Measurements from ENCODE around the gene PDE6B.
"Not testable (repeated sequence)": the region's sequence is repeated elsewhere in the genome, so short reads cannot be mapped to it uniquely, and the experiment has no call there.

PDE6B gene

DNA sequence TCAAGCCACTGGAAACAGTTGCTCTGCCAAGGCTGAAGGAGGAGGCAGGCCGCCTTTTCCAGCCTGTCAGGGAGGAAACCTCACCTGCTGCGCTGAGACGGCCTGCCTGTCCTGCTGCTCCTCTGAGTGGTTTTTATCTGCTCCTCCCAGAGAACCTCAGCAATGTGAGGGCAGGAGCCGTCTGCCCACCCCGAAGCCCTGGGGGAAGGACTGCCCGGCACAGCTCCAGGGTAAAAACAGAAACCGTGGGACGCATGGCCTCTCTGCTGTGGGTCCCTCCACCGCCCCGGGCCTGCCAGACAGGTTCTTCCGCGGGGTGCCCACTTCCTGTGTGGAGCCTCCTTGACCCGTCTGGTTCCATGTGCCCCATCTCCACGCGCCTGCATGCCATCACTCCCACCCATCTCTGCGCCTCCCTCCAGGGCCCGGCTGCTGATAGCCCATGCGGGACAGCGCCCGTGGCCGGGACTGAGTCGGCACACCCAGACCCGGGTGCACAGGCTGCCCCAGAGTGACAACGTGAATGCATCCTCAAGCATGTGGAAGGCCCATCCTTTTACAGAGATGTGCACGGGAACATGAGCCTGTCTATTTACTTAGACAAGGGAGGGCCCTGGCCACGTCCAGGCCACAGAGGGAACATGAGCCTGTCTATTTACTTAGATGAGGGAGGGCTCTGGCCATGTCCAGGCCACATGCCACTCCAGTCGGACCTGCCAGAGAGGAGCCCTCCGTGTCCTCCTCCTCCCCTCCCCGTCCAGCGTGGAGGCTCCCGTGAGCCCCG is 67.6 kb downstream of the PDE6B start:
- H3K27me3 ChIP-seq = no peaks in the 10 kb centered on the region
- TF ChIP-seq Cebpa-rat (IDR thresholded peaks at IDR 0.05) = no peak
- H3K4me2 ChIP-seq = peak overlapping the region; percentile 3; the same call in 1 of the 2 replicates
- H3K4me3 ChIP-seq = no peak overlapping the region
- H3K9ac ChIP-seq = no peak overlapping the region
- H3K9me3 ChIP-seq = no peaks in the 10 kb centered on the region
- no peaks in the 10 kb centered on the region for H4K20me1 ChIP-seq
- peaks cover 19% of the 10 kb centered on the region; the same call in 1 of the 2 replicates for H3K4me1 ChIP-seq
- H3K27ac ChIP-seq = no peak overlapping the region
- no peaks in the 10 kb centered on the region for H3K36me3 ChIP-seq

GRCh38 chr4:694341-694940 is 69.1 kb downstream of the PDE6B start:
- not testable (repeated sequence) for H3K27me3 ChIP-seq, H3K36me3 ChIP-seq, H3K27ac ChIP-seq, H3K9me3 ChIP-seq, H3K4me2 ChIP-seq, H3K9ac ChIP-seq, H3K4me3 ChIP-seq, H4K20me1 ChIP-seq
- peaks cover 26% of the 10 kb centered on the region for H3K4me1 ChIP-seq

- Histone ChIP-seq H3K27ac (0 out of 2 replicates have a peak overlapping the region, but pooled peaks have one; percentile 39), H4K20me1 (no peaks in the 10 kb centered on the region), H3K9me3 (no peaks in the 10 kb centered on the region), H3K9ac (no peak overlapping the region), H3K4me3 (no peak overlapping the region), H3K4me1 (peaks cover 26% of the 10 kb centered on the region), H3K4me2 (peak overlapping the region; percentile 65), H3K27me3 (no peaks in the 10 kb centered on the region), H3K36me3 (no peaks in the 10 kb centered on the region)
- no peak for TF ChIP-seq Cebpa-rat (IDR thresholded peaks at IDR 0.05)
These were observed 74.6 kb downstream of the PDE6B start for GRCh38 chr4:699816-700580.

- Histone ChIP-seq H3K27ac (no peak overlapping the region), H3K27me3 (no peaks in the 10 kb centered on the region), H3K4me1 (peaks cover 26% of the 10 kb centered on the region), H3K9me3 (no peaks in the 10 kb centered on the region), H3K4me2 (peak overlapping the region; percentile 65), H3K9ac (no peak overlapping the region), H3K36me3 (no peaks in the 10 kb centered on the region), H4K20me1 (no peaks in the 10 kb centered on the region), H3K4me3 (no peak overlapping the region)
- no peak for TF ChIP-seq Cebpa-rat (IDR thresholded peaks at IDR 0.05)
These were observed 75.4 kb downstream of the PDE6B start for GRCh38 chr4:700587-701264.

DNA sequence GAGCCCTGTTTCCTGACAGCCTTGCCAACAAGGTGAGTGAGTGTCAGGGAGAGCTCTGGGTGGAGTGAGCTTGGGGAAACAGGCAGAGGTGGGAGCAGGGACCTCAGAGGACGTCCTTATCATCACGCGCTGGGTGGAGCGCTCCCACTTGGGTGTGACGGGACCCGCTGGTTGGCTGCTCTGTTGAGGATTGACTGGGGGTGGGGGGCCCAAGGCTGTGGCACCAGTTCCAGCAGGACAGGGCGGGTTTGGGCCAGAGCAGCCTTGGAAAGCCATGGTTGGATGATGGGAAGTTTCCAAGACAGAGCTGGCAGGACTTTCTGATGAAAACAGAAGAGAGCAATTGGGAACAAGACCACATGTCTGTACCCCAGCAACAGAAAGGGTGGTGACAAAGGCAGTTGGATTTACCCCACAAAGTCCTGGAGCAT is 77.3 kb downstream of the PDE6B start:
- no peak overlapping the region for H3K9ac ChIP-seq
- no peaks in the 10 kb centered on the region for H3K9me3 ChIP-seq
- H3K4me3 ChIP-seq = no peak overlapping the region
- H3K36me3 ChIP-seq = no peaks in the 10 kb centered on the region
- H3K27me3 ChIP-seq = no peaks in the 10 kb centered on the region
- peaks cover 11% of the 10 kb centered on the region for H4K20me1 ChIP-seq
- peaks cover 36% of the 10 kb centered on the region for H3K4me1 ChIP-seq
- no peak overlapping the region for H3K27ac ChIP-seq
- no peak for TF ChIP-seq Cebpa-rat (IDR thresholded peaks at IDR 0.05)
- H3K4me2 ChIP-seq = no peak overlapping the region

DNA sequence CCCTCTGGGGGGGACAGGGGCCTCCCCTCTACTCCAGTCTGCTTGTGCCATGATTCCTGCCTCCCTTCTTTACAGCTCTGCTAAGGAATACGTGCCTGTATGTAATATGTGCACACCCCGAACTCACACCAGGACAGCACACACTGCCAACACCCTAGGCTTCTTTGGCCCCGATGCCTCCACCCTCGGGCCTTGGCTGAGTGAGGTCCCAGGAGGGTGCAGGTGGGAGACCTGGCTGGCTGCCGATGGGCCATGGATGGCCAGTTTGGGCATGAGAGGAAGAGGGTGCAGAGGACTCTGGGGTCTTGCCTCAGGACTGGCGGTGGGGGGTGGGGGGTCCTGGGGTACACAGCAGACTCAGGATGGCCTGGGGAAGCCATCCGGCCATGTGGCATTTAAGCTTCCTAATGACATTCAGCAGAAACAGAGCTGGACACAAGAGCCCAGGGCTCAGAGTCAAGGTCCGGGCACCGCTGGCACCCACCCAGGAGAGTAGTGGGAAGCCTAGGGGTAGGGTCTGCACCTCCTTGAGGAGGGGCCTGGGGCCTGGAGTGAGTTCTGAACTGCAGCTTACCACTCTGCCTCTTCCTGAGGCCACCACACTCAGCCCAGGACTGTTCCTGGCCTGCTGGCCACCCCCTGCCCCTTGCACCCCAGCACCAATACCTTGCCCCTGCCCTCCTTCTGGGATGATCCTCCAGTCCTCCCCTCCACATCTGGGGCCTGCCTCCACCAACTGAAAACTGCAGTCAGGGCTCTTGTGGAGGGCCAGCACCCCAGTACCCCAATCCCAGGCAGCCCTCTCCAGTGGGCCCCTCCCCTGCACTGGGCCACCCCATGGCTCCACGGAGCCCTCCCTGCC is 78.2 kb downstream of the PDE6B start:
- peaks cover 7% of the 10 kb centered on the region for H3K36me3 ChIP-seq
- H3K4me1 ChIP-seq = peaks cover 45% of the 10 kb centered on the region
- no peak overlapping the region for H3K4me3 ChIP-seq
- H3K9me3 ChIP-seq = no peaks in the 10 kb centered on the region
- H3K9ac ChIP-seq = no peak overlapping the region
- no peak overlapping the region for H3K27ac ChIP-seq
- no peak overlapping the region for H3K4me2 ChIP-seq
- peaks cover 21% of the 10 kb centered on the region for H4K20me1 ChIP-seq
- TF ChIP-seq Cebpa-rat (IDR thresholded peaks at IDR 0.05) = no peak
- H3K27me3 ChIP-seq = no peaks in the 10 kb centered on the region

DNA sequence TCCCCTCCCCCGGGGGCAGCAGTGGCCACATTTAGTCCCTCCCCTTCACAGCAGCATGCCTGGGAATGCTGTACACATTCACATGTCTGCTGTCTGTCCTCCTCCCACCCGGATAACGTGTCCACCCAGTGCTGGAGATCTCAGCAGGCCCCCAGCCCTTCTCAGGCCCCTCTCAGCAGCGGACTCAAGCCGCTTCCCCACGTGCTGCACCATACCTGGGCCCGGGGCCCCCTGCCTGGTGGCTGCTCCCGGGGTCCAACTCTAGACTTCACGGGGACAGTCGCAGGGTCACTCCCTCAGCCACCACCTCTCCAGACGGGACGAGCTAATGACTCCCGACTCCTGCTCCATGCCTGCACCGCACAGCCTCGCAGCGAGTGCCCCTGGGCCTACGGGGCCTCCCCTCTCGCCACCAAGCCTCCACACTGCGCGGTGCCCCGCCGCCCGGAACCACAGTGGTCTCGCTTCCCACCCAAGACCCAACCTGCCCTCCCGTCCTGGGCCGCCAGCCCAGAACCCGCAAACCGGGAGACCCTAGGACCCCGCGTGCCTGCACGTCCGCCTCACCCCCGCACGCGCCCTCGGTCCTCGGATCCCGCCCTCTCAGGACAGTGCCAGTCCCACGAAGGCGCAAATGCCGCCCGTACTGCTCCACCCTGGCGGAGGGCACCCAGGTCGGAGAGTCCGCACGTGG is 79.0 kb downstream of the PDE6B start:
- H3K4me1 ChIP-seq = peaks cover 45% of the 10 kb centered on the region
- no peak overlapping the region for H3K4me3 ChIP-seq
- no peak for TF ChIP-seq Cebpa-rat (IDR thresholded peaks at IDR 0.05)
- H3K27ac ChIP-seq = no peak overlapping the region
- H3K4me2 ChIP-seq = no peak overlapping the region
- no peak overlapping the region for H3K9ac ChIP-seq
- H4K20me1 ChIP-seq = peaks cover 28% of the 10 kb centered on the region
- no peaks in the 10 kb centered on the region for H3K9me3 ChIP-seq
- no peaks in the 10 kb centered on the region for H3K27me3 ChIP-seq
- H3K36me3 ChIP-seq = peaks cover 15% of the 10 kb centered on the region

GRCh38 chr4:704971-705277 is 79.6 kb downstream of the PDE6B start:
- peak overlapping the region; percentile 71 for H3K4me2 ChIP-seq
- no peak overlapping the region for H3K27ac ChIP-seq
- H4K20me1 ChIP-seq = peaks cover 34% of the 10 kb centered on the region
- no peak overlapping the region for H3K9ac ChIP-seq
- peaks cover 1% of the 10 kb centered on the region; the same call in 1 of the 2 replicates for H3K9me3 ChIP-seq
- TF ChIP-seq Cebpa-rat (IDR thresholded peaks at IDR 0.05) = no peak
- H3K27me3 ChIP-seq = no peaks in the 10 kb centered on the region
- peak overlapping the region; percentile 51; the same call in 1 of the 2 replicates for H3K4me3 ChIP-seq
- peaks cover 41% of the 10 kb centered on the region for H3K4me1 ChIP-seq
- peaks cover 21% of the 10 kb centered on the region for H3K36me3 ChIP-seq
